Hippocampal formation (tissue), 2 donors: ENCODE data around the gene NKPD1.

Source experiments
- DNase-seq, 2 donors: peaks; one replicate each; lab custom pipeline; 2025; lab: John Stamatoyannopoulos, UW

Gene NKPD1

DNA sequence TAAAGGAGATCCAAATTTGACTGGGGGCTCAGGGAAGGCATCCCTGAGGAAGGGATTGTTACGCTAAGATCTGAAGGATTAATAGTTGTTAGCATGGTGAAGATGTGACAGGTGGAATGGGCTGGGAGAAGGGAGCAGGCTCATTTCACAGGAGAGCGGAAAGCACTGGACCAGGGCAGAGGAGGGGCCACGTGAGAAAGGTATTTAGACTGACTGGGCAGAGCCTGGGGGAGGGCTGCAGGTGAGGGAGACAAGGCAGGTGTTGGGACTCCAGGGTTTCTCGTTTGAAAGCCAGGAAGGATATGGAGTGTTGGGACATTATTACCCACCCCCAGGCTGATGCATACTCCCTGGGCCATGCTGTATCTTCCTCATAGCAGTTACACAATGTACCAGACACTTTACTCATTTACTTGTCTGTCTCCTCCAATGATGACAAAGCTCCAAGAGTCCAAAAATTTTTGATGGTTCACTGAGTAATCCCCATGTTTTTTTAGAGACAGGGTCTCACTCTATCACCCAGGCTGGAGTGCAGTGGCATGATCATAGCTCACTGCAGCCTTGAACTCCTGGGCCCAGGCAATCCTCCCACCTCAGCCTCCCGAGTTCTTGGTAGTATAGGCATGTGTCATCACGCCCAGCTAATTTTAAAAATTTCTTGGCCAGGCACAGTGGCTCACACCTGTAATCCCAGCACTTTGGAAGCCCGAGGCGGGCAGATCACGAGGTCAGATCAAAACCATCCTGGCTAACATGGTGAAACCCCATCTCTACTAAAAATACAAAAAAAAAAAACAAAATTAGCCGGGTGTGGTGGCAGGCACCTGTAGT lies 14.9 kb upstream of the NKPD1 start:
- DNase-seq = no peak

- no peak for DNase-seq
Observed at GRCh38 chr19:45173816-45174215, 13.0 kb upstream of the NKPD1 start.

DNA sequence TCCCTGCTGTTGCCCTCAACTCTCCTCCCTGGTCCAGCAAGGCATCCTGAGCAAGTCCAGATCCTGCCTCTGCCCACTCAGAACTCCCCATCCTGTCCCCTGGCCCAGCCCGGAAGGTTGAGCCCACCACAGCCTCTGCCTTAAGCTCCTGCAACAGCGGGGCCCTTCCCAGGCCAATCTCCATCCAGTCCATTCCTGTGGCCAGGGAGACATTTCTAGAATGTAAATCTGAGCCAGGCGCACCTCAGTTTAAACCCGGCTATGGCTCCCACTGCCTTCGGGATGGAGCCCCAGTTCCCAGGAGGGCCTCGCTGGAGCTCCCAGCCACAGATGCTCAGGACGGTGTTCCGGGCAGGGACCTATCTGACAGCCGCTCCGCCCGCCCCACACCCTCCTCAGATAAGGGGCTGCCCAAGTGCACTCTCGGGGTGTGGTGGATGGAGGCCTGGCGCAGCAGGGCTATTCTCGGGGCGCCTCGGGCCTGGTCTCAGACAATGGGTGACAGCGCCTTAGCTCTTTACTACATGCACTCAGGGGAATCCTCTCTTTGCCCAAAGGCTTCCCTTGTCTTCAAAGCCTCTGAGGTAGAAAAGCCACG lies 11.9 kb upstream of the NKPD1 start:
- no peak for DNase-seq

DNA sequence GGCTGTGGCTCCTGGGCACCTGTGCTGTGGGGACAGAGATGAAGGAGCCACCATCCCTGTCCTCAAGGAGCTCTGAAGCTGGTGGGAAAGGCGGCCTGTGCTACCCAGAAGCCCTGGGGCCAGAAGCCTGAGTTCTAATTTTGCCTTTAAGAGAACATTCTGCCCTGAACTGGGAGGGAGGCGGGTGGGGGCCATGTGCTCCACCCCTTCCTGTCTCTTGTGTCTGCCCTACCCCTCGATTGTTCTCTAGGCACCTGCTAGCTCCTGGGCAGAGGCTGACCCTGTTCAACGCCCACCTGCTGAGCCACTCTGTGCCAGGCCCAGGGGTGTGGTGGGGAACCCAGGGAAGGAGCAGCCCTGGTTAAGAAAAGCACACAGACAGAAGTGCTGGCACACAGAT lies 11.4 kb upstream of the NKPD1 start:
- no peak for DNase-seq

- DNase-seq = no peak
Observed at GRCh38 chr19:45171211-45171623, 10.4 kb upstream of the NKPD1 start.

- no peak for DNase-seq
Observed at GRCh38 chr19:45170146-45171106, 9.6 kb upstream of the NKPD1 start.

GRCh38 chr19:45169602-45170001 lies 8.8 kb upstream of the NKPD1 start:
- no peak for DNase-seq

DNA sequence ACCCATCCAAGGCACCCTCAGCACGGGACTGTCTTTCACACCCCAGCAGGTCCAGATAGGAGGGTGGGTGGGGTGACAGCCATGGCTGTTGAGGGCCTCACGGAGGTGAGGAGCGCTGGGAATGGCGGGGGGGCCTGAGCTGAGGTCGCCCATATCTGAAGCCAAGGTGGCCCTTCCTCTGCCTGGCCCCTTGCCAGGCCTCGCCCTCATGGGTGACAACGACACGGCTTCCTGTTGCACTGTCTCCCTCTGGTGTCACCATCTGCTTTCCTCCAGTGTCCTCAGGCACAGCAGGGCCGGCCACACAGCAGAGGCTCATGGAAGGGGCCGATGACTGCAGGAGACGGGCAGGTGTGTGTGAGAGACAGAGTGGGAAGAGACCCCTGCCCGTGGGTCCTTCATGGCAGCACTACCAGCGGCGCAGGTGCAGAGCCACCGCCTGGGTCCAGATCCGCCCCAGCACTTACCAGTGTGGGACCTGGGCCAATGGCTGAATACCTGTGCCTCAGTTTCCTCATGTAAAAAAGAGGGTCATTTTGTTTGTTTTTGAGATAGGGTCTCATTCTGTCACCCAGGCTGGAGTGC lies 8.1 kb upstream of the NKPD1 start:
- DNase-seq = no peak

- no peak for DNase-seq
Observed at GRCh38 chr19:45166723-45167252, 6.0 kb upstream of the NKPD1 start.

- DNase-seq = no peak
Observed at GRCh38 chr19:45164577-45165335, 4.0 kb upstream of the NKPD1 start.

DNA sequence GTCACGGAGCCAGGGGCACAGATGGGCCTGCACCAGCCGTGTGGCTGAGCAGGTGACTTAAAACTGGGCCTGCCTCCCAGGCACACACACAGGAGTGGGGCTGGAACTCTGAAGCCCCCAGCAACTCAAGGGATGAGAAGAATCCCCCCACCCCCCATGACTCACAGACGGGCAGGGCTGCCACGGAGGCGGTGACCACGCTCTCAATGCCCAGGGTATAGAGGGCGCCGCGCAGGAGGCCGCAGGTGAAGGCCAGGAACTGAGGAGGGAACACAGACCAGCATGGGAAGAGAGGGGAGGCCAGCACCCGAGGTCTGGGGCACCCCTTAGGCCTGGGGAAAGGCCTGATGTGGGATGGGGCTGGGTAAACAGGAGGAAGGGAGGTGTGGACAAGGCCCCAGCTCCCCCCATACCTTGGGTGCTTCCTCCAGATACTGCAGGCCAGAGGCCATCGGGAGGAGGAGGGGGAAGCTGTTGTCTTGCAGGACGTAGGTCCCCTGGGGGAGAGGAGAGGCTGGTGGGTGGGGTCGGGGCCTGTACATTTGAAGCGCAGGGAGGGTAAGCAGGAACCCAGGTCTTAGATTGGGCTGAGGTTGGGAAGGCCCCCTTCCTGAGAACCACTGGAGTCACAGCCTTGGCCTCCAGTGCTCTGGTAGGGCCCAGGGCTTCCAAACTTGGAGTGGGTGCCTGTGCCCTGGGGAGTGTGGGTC lies 3.1 kb upstream of the NKPD1 start:
- no peak for DNase-seq

GRCh38 chr19:45163156-45163555 lies 2.4 kb upstream of the NKPD1 start:
- no peak for DNase-seq

DNA sequence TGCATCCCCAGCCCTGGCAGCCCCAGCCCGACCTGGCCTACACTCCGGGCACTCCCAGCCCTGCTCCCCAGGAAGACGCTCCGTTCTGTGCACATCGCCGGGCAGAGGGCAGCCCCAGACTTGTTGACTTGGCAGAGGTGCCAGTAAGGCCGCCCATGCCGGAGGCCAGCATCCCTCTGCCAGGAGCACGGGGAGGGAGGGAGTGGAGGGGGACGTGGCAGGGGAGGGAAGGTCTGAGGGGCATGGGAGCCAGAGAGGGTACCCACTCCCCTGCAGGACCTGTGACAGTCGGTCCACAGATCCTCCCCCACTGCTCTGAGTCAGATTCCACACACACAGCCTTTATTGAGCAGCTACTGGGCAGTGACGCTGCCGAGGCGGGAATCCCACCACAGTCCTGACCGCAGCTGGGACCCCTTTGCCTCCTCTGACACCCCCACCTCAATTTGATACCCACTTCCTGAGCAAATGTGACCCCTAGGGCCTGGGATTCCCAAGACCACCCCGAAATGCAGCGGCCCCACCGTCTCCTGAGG lies 1.9 kb upstream of the NKPD1 start:
- peak in 1 of 2 donors; percentile 51 for DNase-seq

DNA sequence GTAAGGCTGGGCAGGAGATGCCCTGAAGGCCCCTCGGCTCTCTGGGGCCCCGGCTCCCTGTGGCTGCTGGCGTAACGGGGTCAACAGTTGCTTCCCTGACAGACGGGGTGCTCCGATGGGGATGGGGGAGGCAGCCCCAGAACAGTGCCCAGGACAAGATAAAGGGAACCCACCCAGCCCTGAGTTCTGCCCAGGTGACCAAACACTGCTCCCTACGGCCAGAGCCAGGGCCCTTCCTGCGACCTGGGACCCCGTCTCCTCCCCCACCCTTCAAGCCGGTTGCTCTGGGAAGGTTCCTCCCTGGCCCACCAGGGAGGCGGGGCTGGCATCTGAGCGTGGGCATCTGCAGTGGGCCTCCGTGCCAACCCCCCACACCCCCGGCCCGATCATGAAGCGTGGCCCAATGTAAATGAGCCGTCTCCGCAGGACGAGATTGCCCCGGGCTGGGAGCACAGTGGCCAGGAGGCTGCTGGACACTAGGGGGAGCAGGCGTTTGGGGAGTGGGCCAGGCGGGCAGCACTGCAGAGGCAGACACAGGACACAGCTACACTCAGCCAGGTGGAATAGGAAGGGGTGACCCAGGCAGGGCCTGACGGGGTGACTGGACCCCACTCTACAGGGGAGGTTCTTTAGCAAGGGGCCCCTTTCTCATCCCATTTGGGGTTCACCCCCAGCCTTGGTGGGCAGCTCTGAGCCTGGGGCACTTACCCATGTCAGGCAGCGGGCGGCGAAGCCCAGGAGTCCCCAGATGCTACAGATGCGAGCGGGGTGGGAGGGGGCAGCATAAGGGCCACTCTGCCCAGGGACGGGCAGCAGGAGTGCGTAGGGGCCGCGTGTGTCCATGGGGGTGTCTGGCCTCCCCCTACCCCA lies 1.2 kb upstream of the NKPD1 start:
- DNase-seq = no peak

DNA sequence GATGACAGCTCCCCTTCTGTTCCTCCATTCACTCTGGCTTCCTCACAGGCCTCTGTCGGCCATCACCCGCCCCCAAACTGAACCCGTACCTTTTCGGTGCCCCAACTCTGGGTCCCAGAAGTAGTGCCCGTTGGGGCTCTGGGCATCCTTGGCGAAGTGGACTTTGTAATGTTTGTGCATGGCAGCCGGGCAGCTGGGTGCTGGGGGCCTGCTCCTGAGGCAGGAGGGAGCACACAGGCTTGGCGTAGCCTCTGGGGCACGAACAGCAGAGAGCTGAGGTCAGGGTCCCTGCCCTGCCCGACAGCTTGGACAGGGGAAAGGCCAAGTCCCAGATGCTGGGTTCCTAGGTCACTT lies 834 bp downstream of the NKPD1 start:
- DNase-seq = no peak

GRCh38 chr19:45159210-45159970 lies 1.4 kb downstream of the NKPD1 start:
- no peak for DNase-seq

- DNase-seq = no peak
Observed at GRCh38 chr19:45158503-45159209, 2.1 kb downstream of the NKPD1 start.

DNA sequence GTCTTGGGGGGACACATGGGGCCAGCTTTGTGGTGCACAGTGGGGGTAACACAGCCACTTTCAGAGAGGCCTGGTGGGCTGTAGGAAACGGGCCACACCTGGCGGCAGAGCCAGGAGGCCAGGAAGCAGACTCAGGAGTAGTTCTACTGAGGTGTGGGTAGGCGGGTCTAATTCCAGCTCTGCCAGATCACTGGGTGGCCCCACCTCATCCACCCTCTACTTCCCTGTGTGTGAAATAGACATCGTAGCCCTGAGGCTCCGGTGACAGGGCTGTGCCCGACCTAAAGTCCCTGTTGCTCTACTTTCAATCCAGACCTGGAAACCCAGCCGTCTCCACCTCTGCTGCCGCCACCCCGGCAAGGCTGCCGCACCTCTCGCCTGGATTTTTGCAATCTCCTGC lies 4.0 kb downstream of the NKPD1 start:
- no peak for DNase-seq
